Purkinje cell (primary cell): ENCODE data around the gene SERTAD4. TPM values are rescaled to one million over a fixed set of nuclear protein-coding genes. Genes with fewer than 3 reads are reported as not detected.

Source experiments
- polyA plus RNA-seq: library from polyadenylated mRNA; unstranded; fragments of >200 nt; fragmentation: Nextera tagmentation; gene quantifications from 2 replicates; pipeline ENCODE4 v1.2.1, GENCODE V29; 2014

Gene SERTAD4
- polyA plus RNA-seq: 1.9 and 2.0 TPM in 2 replicates

DNA sequence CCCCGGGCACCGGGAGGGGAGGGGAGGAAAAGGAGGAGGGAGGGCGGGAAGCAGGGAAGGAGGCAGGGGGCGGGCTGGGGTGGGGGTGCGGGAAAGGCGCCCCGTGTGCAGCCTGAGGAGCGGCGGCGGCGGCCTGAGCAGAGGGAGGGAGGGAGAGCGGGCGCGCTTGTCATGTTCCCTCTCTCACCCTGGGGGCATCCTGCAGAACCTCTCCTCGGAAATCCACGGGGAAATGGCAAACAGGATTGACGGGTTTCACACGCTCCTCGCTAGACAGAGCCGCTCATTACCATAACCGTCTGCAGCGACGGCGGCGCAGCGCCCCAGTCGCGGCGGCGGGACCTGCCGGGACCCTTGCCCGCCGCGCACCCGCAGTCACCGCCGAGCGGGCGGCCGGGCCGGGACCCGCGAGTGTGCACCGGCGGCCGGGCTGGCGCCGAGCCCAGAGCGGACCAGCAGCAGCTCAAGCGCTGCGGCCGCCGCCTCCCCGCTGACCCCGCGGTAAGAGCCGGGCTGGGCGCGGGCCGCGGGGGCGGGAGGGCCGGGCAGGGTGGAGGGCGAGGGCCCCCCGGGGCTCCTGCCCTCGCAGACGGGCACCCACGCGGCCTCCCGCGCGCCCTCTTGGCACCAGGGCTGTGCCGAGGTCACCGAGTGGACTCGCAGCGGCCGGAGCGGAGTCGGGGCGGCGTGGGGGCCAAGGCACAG lies at the start of gene SERTAD4:
Gene SERTAD4, plus strand, starts transcription at position 286 of the 705 bp plus-strand sequence. CDS start 5,165 bp downstream, outside the sequence.

Other genes starting within 250 kb of the SERTAD4 start
- gene HHAT, start 96.1 kb downstream of the SERTAD4 start, polyA plus RNA-seq: 0.43 and 2.8 TPM in 2 replicates